ENCODE data around the gene CPEB4. TPM values are rescaled to one million over a fixed set of nuclear protein-coding genes. Genes with fewer than 3 reads are reported as not detected.

CPEB4 gene
- total and polyA plus RNA-seq, 9 of the 15 experiments (the other 6 are each of a cell fraction or from before 2014, with no cell fraction given): 7.4 to 21.3 (median 12.4) TPM

DNA sequence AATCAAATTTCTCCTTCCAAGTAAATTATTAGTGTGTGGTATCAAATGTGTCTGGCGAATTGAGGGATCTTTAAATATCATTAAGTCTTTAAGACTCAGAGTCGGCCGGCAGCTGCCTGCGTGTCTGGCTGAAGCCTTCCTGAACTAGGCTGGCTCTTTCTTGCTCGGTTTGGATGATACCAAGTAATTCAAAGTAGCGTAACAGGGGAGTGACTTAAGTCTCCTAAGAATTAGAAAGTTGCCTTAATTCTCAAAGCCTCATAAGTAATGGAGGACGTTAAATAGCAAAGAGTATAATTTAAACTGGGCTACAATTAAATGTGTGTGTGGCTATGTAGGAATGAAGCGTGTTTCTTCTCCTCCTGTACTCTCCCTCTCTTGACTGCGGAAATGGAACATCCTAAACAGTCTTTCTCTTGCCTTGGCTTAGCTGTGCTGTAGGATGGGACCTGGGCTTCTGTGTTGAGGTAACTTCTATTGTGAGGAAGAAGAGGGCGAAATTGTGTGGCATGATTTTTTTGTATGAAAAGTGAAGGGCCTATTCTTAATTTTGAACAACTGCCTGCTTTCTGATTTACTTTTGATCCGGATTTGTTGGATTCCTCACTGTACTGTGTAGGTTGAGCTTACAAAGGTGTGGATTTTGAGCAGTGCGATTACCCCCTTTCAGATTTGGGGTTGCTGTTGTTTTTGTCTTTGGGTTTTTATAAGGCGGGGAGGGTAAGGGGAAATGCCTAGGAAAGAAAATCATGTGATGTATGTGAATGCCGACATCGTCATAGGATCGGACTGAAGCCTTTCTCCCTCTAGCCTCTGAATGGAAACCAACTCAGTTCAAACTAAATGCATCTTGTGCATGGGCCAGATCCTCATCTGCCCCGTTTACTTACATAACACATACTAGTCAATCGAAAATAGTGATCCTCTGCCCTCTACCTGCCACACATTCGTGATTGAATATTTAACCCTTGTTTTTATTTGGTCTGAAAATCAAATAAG is 29.9 kb downstream of the CPEB4 start (continued):
- TF ChIP-seq, protein P1, sequence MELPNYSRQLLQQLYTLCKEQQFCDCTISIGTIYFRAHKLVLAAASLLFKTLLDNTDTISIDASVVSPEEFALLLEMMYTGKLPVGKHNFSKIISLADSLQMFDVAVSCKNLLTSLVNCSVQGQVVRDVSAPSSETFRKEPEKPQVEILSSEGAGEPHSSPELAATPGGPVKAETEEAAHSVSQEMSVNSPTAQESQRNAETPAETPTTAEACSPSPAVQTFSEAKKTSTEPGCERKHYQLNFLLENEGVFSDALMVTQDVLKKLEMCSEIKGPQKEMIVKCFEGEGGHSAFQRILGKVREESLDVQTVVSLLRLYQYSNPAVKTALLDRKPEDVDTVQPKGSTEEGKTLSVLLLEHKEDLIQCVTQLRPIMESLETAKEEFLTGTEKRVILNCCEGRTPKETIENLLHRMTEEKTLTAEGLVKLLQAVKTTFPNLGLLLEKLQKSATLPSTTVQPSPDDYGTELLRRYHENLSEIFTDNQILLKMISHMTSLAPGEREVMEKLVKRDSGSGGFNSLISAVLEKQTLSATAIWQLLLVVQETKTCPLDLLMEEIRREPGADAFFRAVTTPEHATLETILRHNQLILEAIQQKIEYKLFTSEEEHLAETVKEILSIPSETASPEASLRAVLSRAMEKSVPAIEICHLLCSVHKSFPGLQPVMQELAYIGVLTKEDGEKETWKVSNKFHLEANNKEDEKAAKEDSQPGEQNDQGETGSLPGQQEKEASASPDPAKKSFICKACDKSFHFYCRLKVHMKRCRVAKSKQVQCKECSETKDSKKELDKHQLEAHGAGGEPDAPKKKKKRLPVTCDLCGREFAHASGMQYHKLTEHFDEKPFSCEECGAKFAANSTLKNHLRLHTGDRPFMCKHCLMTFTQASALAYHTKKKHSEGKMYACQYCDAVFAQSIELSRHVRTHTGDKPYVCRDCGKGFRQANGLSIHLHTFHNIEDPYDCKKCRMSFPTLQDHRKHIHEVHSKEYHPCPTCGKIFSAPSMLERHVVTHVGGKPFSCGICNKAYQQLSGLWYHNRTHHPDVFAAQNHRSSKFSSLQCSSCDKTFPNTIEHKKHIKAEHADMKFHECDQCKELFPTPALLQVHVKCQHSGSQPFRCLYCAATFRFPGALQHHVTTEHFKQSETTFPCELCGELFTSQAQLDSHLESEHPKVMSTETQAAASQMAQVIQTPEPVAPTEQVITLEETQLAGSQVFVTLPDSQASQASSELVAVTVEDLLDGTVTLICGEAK (IDR thresholded peaks at IDR 0.05): peak; percentile 33; the same call in 1 of the 2 replicates
- TF ChIP-seq, protein P1 (CRISPR knock-in tag; IDR thresholded peaks at IDR 0.05): no peak
- TF ChIP-seq NR2C1 (IDR thresholded peaks at IDR 0.05) (0 out of 2 replicates have a peak, but pooled peaks have one; percentile 11), NR2C1 (tag; IDR thresholded peaks at IDR 0.05) (no peak), NBN (IDR thresholded peaks at IDR 0.05; ENCODE audit: low read depth) (peak; percentile 60; the same call in 1 of the 2 replicates), ASH1L (IDR thresholded peaks at IDR 0.05; ENCODE audit: borderline replicate concordance, low read depth, partially characterized antibody) (peak; percentile 90), XRCC5 (IDR thresholded peaks at IDR 0.05; ENCODE audit: low read depth, low read length) (no peak), DNMT1 (IDR thresholded peaks at IDR 0.05) (no peak), RBBP5 (IDR thresholded peaks at IDR 0.05; ENCODE audit: borderline replicate concordance, insufficient read depth, low read length, poor library complexity, severe bottlenecking) (peak; percentile 38), NUFIP1 (IDR thresholded peaks at IDR 0.05; ENCODE audit: partially characterized antibody) (peak; percentile 72), KDM5B (IDR thresholded peaks at IDR 0.05; ENCODE audit: insufficient replicate concordance, low read depth, low read length) (peak; percentile 93), ZNF274 (IDR thresholded peaks at IDR 0.05; ENCODE audit: borderline replicate concordance, low read depth, low read length) (no peak), EP400 (IDR thresholded peaks at IDR 0.05) (peak; percentile 43; the same call in 1 of the 2 replicates)
- TF ChIP-seq, protein P2, sequence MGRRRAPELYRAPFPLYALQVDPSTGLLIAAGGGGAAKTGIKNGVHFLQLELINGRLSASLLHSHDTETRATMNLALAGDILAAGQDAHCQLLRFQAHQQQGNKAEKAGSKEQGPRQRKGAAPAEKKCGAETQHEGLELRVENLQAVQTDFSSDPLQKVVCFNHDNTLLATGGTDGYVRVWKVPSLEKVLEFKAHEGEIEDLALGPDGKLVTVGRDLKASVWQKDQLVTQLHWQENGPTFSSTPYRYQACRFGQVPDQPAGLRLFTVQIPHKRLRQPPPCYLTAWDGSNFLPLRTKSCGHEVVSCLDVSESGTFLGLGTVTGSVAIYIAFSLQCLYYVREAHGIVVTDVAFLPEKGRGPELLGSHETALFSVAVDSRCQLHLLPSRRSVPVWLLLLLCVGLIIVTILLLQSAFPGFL (CRISPR knock-in tag; IDR thresholded peaks at IDR 0.05): no peak
- TF ChIP-seq, protein P3, sequence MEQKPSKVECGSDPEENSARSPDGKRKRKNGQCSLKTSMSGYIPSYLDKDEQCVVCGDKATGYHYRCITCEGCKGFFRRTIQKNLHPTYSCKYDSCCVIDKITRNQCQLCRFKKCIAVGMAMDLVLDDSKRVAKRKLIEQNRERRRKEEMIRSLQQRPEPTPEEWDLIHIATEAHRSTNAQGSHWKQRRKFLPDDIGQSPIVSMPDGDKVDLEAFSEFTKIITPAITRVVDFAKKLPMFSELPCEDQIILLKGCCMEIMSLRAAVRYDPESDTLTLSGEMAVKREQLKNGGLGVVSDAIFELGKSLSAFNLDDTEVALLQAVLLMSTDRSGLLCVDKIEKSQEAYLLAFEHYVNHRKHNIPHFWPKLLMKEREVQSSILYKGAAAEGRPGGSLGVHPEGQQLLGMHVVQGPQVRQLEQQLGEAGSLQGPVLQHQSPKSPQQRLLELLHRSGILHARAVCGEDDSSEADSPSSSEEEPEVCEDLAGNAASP (IDR thresholded peaks at IDR 0.05): no peak
